ENCODE data around the gene NFIC.

NFIC gene

DNA sequence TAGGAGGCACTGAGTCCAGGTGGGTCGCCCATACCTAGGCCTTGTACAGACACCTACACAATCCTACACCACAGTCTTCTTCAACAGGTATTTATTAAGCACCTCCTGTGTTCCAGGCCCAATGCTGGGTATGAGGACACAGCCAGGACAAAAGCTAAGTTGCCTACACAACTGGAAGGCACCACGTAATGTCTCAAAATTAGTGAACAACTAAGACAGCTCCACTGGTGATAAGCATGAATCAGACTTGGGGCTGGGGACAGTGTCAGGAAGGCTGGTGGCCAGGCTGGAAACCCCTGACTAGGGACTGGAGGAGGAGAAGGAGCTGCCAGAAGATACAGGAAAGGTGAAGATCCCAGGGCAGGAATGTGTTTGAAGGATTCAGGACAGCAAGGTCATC lies 111.6 kb downstream of the NFIC start:
- H3K4me3 ChIP-seq (ENCODE audit: low read depth in 1 of 2, low read length in 2 of 2), result peak overlapping the region in 1 of 2 experiments; percentile 59; a peak in 2 of 4 replicates
- ATAC-seq (ENCODE audit: insufficient read depth, low read depth), result no peak
- peak overlapping the region; percentile 90 for H3K27ac ChIP-seq (ENCODE audit: low read length)
- H3K36me3 ChIP-seq (ENCODE audit: insufficient read depth, low read length), result no peaks in the 10 kb centered on the region; the same call in 1 of the 2 replicates
- peaks cover 31% of the 10 kb centered on the region for H3K4me1 ChIP-seq (ENCODE audit: insufficient read depth, low read length)
- H3K9ac ChIP-seq (ENCODE audit: low read depth, low read length), result peak overlapping the region; percentile 65
- H4K20me1 ChIP-seq (ENCODE audit: insufficient read depth, low read length), result no peaks in the 10 kb centered on the region
- H2AFZ ChIP-seq (ENCODE audit: low read depth, low read length), result 0 out of 2 replicates have a peak overlapping the region, but pooled peaks have one; percentile 59
- no peak for DNase-seq
- no peaks in the 10 kb centered on the region for H3K9me3 ChIP-seq (ENCODE audit: insufficient read depth, low read length, severe bottlenecking)
- no peaks in the 10 kb centered on the region for H3K79me2 ChIP-seq (ENCODE audit: insufficient read depth, low read length)
- H3K4me2 ChIP-seq (ENCODE audit: insufficient read depth, low read length), result peak overlapping the region; percentile 68
- no peaks in the 10 kb centered on the region for H3K27me3 ChIP-seq (ENCODE audit: insufficient read depth, low read length, poor library complexity)
- TF ChIP-seq, protein P1, sequence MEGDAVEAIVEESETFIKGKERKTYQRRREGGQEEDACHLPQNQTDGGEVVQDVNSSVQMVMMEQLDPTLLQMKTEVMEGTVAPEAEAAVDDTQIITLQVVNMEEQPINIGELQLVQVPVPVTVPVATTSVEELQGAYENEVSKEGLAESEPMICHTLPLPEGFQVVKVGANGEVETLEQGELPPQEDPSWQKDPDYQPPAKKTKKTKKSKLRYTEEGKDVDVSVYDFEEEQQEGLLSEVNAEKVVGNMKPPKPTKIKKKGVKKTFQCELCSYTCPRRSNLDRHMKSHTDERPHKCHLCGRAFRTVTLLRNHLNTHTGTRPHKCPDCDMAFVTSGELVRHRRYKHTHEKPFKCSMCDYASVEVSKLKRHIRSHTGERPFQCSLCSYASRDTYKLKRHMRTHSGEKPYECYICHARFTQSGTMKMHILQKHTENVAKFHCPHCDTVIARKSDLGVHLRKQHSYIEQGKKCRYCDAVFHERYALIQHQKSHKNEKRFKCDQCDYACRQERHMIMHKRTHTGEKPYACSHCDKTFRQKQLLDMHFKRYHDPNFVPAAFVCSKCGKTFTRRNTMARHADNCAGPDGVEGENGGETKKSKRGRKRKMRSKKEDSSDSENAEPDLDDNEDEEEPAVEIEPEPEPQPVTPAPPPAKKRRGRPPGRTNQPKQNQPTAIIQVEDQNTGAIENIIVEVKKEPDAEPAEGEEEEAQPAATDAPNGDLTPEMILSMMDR (IDR thresholded peaks at IDR 0.05; ENCODE audit: borderline replicate concordance, extremely low read depth, low read length, poor library complexity, severe bottlenecking), result no peak
- no peak for TF ChIP-seq EZH2 (IDR thresholded peaks at IDR 0.05; ENCODE audit: borderline replicate concordance, low read depth, low read length, severe bottlenecking)

DNA sequence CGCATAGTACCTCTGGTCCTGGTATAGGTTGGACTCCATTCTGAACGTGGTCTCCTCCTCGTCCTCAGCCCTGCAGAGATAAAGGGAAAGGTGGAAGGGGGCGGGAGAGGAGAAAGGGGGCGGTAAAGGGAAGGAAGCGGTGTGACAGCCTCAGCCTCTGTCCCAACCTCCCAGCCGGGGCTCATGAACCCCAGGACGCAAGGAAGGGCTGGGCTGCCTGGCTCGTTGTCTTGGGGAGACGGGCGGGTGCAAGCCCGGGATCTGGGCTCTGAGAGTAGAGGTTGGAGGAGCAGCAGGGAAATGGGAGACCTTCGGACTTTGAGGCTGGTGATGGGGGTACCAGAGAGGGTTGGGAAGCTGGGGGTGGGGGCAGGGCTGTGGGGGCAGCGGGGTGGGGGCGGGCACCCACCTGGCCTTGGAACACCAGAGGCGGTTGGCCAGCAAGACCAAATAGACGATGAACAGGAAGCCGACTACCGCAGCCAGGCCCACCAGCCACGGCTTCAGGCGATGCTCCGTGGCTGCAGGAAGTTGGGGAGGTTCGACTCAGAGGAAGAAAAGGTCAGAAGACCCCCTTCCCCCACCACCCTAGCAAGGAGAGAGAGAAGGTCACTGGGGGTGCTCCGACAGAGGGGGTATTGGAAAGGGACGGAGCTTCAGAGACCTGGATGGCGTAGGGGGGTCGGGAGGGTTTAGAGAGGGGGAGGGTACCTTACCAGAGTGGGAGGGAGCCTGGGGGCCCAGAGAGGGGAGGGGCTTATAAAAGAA lies 112.2 kb downstream of the NFIC start:
- no peaks in the 10 kb centered on the region; the same call in 1 of the 2 replicates for H3K36me3 ChIP-seq (ENCODE audit: insufficient read depth, low read length)
- DNase-seq, result peak; percentile 87
- H3K79me2 ChIP-seq (ENCODE audit: insufficient read depth, low read length), result no peaks in the 10 kb centered on the region
- peak overlapping the region; percentile 16 to 59; a peak in 3 of 4 replicates for H3K4me3 ChIP-seq (ENCODE audit: low read depth in 1 of 2, low read length in 2 of 2)
- H2AFZ ChIP-seq (ENCODE audit: low read depth, low read length), result peak overlapping the region; percentile 59
- no peaks in the 10 kb centered on the region for H3K9me3 ChIP-seq (ENCODE audit: insufficient read depth, low read length, severe bottlenecking)
- ATAC-seq (ENCODE audit: insufficient read depth, low read depth), result peak; percentile 68
- H4K20me1 ChIP-seq (ENCODE audit: insufficient read depth, low read length), result no peaks in the 10 kb centered on the region
- H3K27ac ChIP-seq (ENCODE audit: low read length), result peak overlapping the region; percentile 90
- H3K9ac ChIP-seq (ENCODE audit: low read depth, low read length), result peak overlapping the region; percentile 65
- TF ChIP-seq, protein P1 (IDR thresholded peaks at IDR 0.05; ENCODE audit: borderline replicate concordance, extremely low read depth, low read length, poor library complexity, severe bottlenecking), result peak; percentile 10
- no peak for TF ChIP-seq EZH2 (IDR thresholded peaks at IDR 0.05; ENCODE audit: borderline replicate concordance, low read depth, low read length, severe bottlenecking)
- H3K27me3 ChIP-seq (ENCODE audit: insufficient read depth, low read length, poor library complexity), result no peaks in the 10 kb centered on the region
- H3K4me1 ChIP-seq (ENCODE audit: insufficient read depth, low read length), result peaks cover 31% of the 10 kb centered on the region
- peak overlapping the region; percentile 68 for H3K4me2 ChIP-seq (ENCODE audit: insufficient read depth, low read length)

DNA sequence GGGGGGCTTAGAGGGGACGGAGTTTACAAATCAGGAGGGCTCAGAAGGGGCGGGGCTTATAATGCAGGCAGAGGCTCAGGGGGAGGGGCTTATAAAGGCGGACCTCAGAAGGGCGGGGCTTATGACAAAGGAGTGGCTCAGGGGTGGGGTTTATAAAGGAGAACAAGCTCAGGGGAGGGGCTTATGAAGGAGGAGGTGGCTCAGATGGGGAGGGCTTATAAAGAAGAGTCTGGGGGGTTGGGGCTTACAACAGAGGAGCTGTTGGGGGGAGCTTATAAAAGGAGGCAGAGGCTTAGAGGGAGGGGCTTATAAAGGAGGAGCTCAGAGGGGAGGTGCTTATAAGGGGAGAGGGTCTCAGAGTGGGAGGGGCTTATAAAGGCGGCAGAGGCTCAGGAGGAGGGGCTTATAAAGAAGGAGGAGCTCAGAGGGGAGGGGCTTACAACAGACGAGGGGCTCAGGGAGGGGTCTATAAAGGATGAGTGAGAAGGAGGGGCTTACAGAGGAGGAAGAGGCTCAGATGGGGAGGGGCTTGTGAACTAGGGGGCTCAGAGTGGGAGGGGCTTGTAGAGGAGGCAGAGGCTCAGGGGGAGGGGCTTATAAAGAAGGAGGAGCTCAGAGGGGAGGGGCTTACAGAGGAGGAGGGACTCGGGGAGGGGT lies 112.9 kb downstream of the NFIC start:
- H3K36me3 ChIP-seq (ENCODE audit: insufficient read depth, low read length), result no peaks in the 10 kb centered on the region; the same call in 1 of the 2 replicates
- H2AFZ ChIP-seq (ENCODE audit: low read depth, low read length), result peak overlapping the region; percentile 59; the same call in 1 of the 2 replicates
- peak; percentile 95 for DNase-seq
- H3K9me3 ChIP-seq (ENCODE audit: insufficient read depth, low read length, severe bottlenecking), result no peaks in the 10 kb centered on the region
- H3K9ac ChIP-seq (ENCODE audit: low read depth, low read length), result peak overlapping the region; percentile 65
- H3K27ac ChIP-seq (ENCODE audit: low read length), result peak overlapping the region; percentile 90
- peak; percentile 69 for ATAC-seq (ENCODE audit: insufficient read depth, low read depth)
- peak overlapping the region; percentile 16 to 59; a peak in 3 of 4 replicates for H3K4me3 ChIP-seq (ENCODE audit: low read depth in 1 of 2, low read length in 2 of 2)
- no peaks in the 10 kb centered on the region for H4K20me1 ChIP-seq (ENCODE audit: insufficient read depth, low read length)
- TF ChIP-seq, protein P1 (IDR thresholded peaks at IDR 0.05; ENCODE audit: borderline replicate concordance, extremely low read depth, low read length, poor library complexity, severe bottlenecking), result no peak
- no peak for TF ChIP-seq EZH2 (IDR thresholded peaks at IDR 0.05; ENCODE audit: borderline replicate concordance, low read depth, low read length, severe bottlenecking)
- H3K79me2 ChIP-seq (ENCODE audit: insufficient read depth, low read length), result no peaks in the 10 kb centered on the region
- H3K4me1 ChIP-seq (ENCODE audit: insufficient read depth, low read length), result peaks cover 31% of the 10 kb centered on the region
- no peaks in the 10 kb centered on the region for H3K27me3 ChIP-seq (ENCODE audit: insufficient read depth, low read length, poor library complexity)
- peak overlapping the region; percentile 68 for H3K4me2 ChIP-seq (ENCODE audit: insufficient read depth, low read length)

Data from DND-41 (cell line).